Amygdala (tissue), 56 donors: ENCODE data around the gene AP3B1.

Source experiments
- DNase-seq, 56 donors: peaks; one replicate each; lab custom pipeline; 2025; lab: John Stamatoyannopoulos, UW

Gene AP3B1

DNA sequence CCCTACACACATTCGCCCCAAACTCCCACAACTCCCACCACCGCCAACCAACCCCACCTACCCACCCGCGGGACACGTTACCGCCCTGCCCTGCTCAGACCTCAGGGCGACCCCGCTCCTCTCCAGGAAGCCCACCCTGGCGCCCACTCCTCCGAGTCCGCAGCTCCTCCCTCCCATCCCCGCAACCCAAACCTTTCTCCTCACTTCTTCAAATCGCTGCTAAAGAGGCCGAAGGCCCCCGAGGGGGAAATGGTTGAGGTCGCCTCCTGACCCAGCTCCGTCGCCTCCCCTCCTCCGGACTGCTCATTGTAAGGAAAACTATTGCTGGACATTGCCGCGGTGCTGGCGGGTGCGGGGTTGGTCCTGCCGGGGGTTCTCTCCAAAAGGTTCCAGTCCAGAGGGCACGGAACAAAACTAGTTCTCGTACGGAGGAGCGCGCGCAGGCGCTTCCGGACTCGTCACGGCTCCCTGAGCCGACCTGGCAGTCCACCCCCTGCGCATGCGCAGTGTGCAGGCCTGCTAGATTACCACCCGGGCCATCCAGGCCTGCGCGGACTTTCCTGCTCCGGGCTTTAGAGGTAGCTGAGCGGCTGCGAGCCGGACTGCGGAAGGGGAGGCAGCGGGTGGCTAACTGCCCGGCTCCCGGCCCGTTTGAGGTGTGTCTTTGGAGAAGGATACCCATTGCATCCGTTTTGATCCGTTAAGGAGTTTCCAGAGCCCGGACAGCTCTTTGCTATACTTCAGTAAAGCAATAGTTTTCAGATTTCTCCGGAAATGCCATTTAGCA lies at the start of gene AP3B1:
Gene AP3B1, minus strand, starts transcription at position 451 of the 787 bp plus-strand sequence. Its CDS starts 119 bp downstream, at position 332.
- DNase-seq, result peak; percentile 78 to 99 (median 95)

- no peak for DNase-seq
These were observed 46.9 kb upstream of the AP3B1 start for GRCh38 chr5:78341440-78341839.

GRCh38 chr5:78339617-78340436 lies 45.3 kb upstream of the AP3B1 start:
- no peak for DNase-seq

GRCh38 chr5:78336698-78337097 lies 42.2 kb upstream of the AP3B1 start:
- no peak for DNase-seq

- no peak for DNase-seq
These were observed 41.5 kb upstream of the AP3B1 start for GRCh38 chr5:78335976-78336375.

- DNase-seq, result no peak
These were observed 40.3 kb upstream of the AP3B1 start for GRCh38 chr5:78334811-78335210.

DNA sequence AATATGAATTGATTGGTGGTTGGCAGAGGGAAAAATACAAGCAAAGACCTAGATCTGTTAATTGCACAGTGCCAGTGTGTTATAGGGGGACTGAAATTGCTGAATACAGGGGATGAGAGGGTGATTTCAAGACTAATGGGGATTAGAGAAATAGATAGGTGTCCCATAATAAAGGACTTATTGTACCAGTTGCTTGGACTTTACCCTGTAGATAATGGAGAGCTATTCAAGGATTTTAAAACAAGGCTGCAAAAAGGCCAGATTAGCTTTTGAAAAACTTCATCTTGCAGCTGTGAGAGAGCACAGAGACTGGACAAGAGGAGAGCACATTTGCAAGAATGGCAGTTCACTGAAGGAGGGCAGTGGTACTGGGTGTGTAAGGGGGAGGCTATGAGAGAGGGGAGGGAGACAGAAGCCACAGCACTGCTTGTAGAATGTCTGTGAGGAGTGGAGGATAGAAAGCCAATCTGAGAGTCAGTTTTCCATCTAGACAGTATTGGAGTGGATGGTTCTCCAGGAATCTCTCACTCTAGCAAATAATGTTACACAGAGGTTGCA lies 37.1 kb upstream of the AP3B1 start:
- DNase-seq, result no peak

DNA sequence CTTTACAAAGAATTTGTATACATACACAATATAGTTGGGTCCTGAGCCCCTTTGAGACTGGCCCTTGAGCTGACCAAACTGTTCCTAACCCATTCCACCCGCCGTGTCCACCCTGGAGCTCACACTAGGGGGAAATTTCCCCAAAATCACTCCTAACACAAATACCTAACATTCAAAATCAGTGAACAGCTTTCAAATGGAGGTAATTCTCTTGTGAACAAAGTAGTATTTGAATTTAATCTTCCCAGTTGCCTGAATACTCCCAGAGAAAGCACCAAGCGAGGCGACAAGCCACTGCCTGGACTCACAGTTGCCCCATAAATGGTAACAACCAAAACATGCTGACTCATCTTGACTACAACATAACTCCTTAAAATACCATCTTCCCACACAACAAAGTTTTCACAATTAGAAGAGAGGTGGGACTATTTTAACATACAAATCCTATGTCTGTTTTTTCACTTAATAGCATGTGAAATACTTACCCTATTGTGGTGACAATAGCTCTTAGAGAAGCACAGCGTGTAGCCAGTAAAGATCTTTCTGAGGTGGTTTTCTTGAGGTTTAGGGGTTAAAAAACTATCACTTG lies 34.2 kb upstream of the AP3B1 start:
- DNase-seq, result no peak

- DNase-seq, result no peak
These were observed 33.4 kb upstream of the AP3B1 start for GRCh38 chr5:78327761-78328510.

GRCh38 chr5:78326930-78327329 lies 32.4 kb upstream of the AP3B1 start:
- no peak for DNase-seq

GRCh38 chr5:78323241-78323640 lies 28.7 kb upstream of the AP3B1 start:
- DNase-seq, result no peak

GRCh38 chr5:78320401-78320800 lies 25.9 kb upstream of the AP3B1 start:
- peak in 1 of 56 donors; percentile 3 for DNase-seq

- DNase-seq, result no peak
These were observed 23.8 kb upstream of the AP3B1 start for GRCh38 chr5:78318337-78318736.

- DNase-seq, result no peak
These were observed 23.0 kb upstream of the AP3B1 start for GRCh38 chr5:78317515-78317914.

DNA sequence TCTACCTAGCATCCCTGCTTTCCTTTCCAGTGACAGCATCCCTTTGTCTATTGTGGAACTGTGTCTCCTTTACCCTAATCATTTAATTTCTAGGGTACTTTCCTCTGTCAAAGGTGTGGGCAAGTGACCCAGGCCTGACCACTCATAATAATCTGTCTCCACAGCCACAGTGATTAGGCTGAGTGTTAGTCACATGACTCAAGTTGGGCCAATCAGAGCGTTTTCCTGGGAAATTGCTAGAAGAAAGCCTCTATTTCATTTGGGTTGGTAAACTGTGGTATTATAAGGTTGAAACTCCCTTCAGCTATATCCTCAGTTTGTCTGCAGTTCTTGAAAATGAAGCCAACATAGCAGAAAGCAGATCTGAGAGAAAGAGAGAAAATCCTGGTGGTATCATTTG lies 14.2 kb upstream of the AP3B1 start:
- no peak for DNase-seq

DNA sequence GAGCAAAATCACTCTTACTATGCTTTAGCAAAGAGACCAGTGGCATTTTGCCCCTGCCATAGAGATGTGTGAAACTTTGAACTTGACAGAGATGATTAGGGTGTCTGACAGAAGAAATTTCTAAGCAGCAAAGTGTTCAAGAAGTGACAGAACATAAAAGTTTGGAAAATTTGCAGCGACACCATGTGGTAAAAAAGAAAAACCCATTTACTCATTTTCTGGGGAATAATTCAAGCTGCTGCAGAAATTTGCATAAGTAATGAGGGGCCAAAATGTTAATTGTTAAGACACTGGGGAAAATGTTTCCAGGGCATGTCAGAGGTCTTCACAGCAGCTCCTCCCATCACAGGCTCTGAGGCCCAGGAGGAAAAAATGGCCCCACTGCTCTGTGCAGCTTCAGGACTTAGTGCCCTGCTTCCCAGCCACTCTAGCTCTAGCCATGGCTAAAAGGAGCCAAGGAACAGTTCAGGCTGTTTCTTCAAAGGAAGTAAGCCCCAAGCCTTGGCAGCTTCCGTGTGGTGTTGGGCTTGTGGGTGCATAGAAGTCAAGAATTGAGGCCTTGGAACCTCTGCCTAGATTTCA lies 6.1 kb upstream of the AP3B1 start:
- no peak for DNase-seq

- DNase-seq, result peak in 15 of 56 donors; percentile 6 to 81 (median 33)
These were observed 800 bp upstream of the AP3B1 start for GRCh38 chr5:78295035-78295961.

GRCh38 chr5:78293851-78294247 lies 649 bp downstream of the AP3B1 start:
- DNase-seq, result no peak

GRCh38 chr5:78291687-78292086 lies 2.8 kb downstream of the AP3B1 start:
- DNase-seq, result no peak
